Left lobe of liver (tissue), 2 donors: ENCODE results near the gene SEMA6D. TPM values are rescaled to one million over a fixed set of nuclear protein-coding genes. Genes with fewer than 3 reads are reported as not detected.

ENCODE experiments used
- ATAC-seq: fragments of 200-7000 bp; cut with Tn5 transposase; one replicate; pipeline ENCODE4 v1.9.1; 2020; ENCODE audit warnings: mild to moderate bottlenecking, moderate library complexity
- DNase-seq: peaks from one replicate; pipeline ENCODE4 v3.0.0-alpha.2; 2020; ENCODE audit warnings: low spot score
- total RNA-seq: library from RNA; stranded (reverse); gene quantifications from one replicate; pipeline ENCODE4 v1.2.1, GENCODE V29; 2021
- donor health status: DM: no; HTN: no; CAD: no; lungs with moderate emphysema.
- donor health status: DM: no; HTN: yes; CAD: no.

SEMA6D gene
- total RNA-seq, 1 donor from 2014 or later = 2.7 TPM

- DNase-seq = no peak
- ATAC-seq = no peak
Measured at GRCh38 chr15:47741907-47742306, 24.6 kb downstream of the SEMA6D start.

GRCh38 chr15:47742334-47742733 lies 25.0 kb downstream of the SEMA6D start:
- DNase-seq = no peak
- no peak for ATAC-seq

- DNase-seq (no peak), ATAC-seq (no peak)
Measured at GRCh38 chr15:47742742-47743141, 25.4 kb downstream of the SEMA6D start.

- no peak for DNase-seq
- no peak for ATAC-seq
Measured at GRCh38 chr15:47743385-47743784, 26.1 kb downstream of the SEMA6D start.

GRCh38 chr15:47743886-47744285 lies 26.6 kb downstream of the SEMA6D start:
- no peak for DNase-seq
- ATAC-seq = no peak

GRCh38 chr15:47744496-47744895 lies 27.2 kb downstream of the SEMA6D start:
- DNase-seq = no peak

GRCh38 chr15:47744973-47745372 lies 27.7 kb downstream of the SEMA6D start:
- DNase-seq = no peak
- ATAC-seq = no peak

More at GRCh38 chr15:47744496-47744895, 27.2 kb downstream of the SEMA6D start:
- ATAC-seq = no peak

- DNase-seq (no peak), ATAC-seq (no peak)
Measured at GRCh38 chr15:47746516-47746915, 29.2 kb downstream of the SEMA6D start.

GRCh38 chr15:47750030-47750739 lies 32.9 kb downstream of the SEMA6D start:
- no peak for ATAC-seq
- no peak for DNase-seq

- ATAC-seq = no peak
- no peak for DNase-seq
Measured at GRCh38 chr15:47750740-47751262, 33.5 kb downstream of the SEMA6D start.

- DNase-seq (no peak), ATAC-seq (no peak)
Measured at GRCh38 chr15:47753591-47753990, 36.3 kb downstream of the SEMA6D start.

GRCh38 chr15:47754312-47754711 lies 37.0 kb downstream of the SEMA6D start:
- ATAC-seq = no peak
- no peak for DNase-seq

GRCh38 chr15:47755941-47756340 lies 38.6 kb downstream of the SEMA6D start:
- DNase-seq (no peak), ATAC-seq (no peak)

- DNase-seq = no peak
- no peak for ATAC-seq
Measured at GRCh38 chr15:47756872-47757271, 39.6 kb downstream of the SEMA6D start.

- DNase-seq (no peak), ATAC-seq (no peak)
Measured at GRCh38 chr15:47757331-47757730, 40.0 kb downstream of the SEMA6D start.

GRCh38 chr15:47762621-47763020 lies 45.3 kb downstream of the SEMA6D start:
- ATAC-seq (no peak), DNase-seq (no peak)

- DNase-seq = no peak
- ATAC-seq = no peak
Measured at GRCh38 chr15:47764666-47765065, 47.4 kb downstream of the SEMA6D start.

GRCh38 chr15:47766406-47766805 lies 49.1 kb downstream of the SEMA6D start:
- no peak for DNase-seq
- ATAC-seq = no peak

- DNase-seq (no peak), ATAC-seq (no peak)
Measured at GRCh38 chr15:47767035-47767434, 49.7 kb downstream of the SEMA6D start.

GRCh38 chr15:47768735-47769134 lies 51.4 kb downstream of the SEMA6D start:
- no peak for DNase-seq
- ATAC-seq = no peak

GRCh38 chr15:47769166-47769565 lies 51.9 kb downstream of the SEMA6D start:
- ATAC-seq (no peak), DNase-seq (no peak)

- DNase-seq = no peak
Measured at GRCh38 chr15:47773143-47773542, 55.8 kb downstream of the SEMA6D start.

GRCh38 chr15:47778263-47778770 lies 61.0 kb downstream of the SEMA6D start:
- ATAC-seq = no peak
- DNase-seq = no peak

More at GRCh38 chr15:47773143-47773542, 55.8 kb downstream of the SEMA6D start:
- no peak for ATAC-seq
